Gastrocnemius medialis (tissue), 4 donors: ENCODE results near the gene KAZN.

Source experiments
- CTCF ChIP-seq, 5 experiments: fragments of 450-650 bp in 3 of 5; fragments of 200-600 bp in 2 of 5; sonication (generic) in 2 of 5; IDR thresholded peaks in 4 of 5; conservative IDR thresholded peaks in 1 of 5; 1 replicate in 4 of 5; 2 replicates in 1 of 5; pipeline ENCODE4 v1.5.1; 2016 to 2019; ENCODE audit warnings: antibody characterized with exemption in 5 of 5, mild to moderate bottlenecking in 3 of 5, moderate library complexity in 3 of 5
- POLR2A ChIP-seq, 2 donors: fragments of 450-650 bp; IDR thresholded peaks; one replicate each; pipeline ENCODE4 v1.6.1; 2017; ENCODE audit warnings: antibody characterized with exemption in 2 of 2, mild to moderate bottlenecking in 2 of 2, moderate library complexity in 2 of 2

GRCh38 chr1:14738235-14738634 lies 139.8 kb downstream of the KAZN start:
- no peak for TF ChIP-seq CTCF (IDR thresholded peaks at IDR 0.05 in 4 of 5, conservative IDR thresholded peaks at IDR 0.05 in 1 of 5)
- no peak for TF ChIP-seq POLR2A (IDR thresholded peaks at IDR 0.05)
